GM21717 (cell line): ENCODE measurements around the gene GRM8.
A peak's percentile ranks its signal among the peaks of the same experiment; 100 is the strongest.

Experiments used
- ATAC-seq: cut with Tn5 transposase; IDR thresholded peaks from one replicate; pipeline ENCODE4 v1.9.1; 2021; ENCODE audit warnings: mild to moderate bottlenecking, moderate library complexity; ENCODE audit not compliant: unreplicated experiment

The GRM8 gene

DNA sequence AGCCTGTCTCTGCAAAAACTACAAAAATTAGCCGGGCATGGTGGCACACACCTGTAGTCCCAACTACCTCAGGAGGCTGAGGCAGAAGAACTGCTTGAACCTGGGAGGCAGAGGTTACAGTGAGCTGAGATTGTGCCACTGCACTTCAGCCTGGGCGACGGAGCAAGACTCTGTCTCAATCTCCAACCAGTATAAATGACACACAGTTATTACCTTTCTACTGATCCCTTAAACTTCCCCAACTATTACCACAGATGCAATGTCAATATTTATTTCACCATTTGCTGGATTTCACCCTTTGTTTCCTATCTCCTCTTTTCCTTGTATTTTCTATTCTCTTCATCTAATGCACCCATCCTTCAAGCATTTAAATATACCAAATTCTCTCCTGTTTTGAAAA is 431.8 kb downstream of the GRM8 start:
- ATAC-seq = no peak

DNA sequence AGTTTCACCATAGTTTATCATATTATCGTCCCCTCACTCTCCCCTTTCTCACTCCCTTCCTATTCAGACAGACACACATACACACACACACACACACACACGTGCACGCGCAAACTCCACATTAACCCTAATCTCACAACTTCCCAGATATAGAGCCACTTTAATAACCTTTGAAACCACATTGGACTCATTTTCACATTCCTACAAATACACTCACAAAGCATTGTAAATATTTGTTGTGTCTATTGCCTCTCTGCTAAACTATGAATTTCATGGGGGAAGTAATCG is 433.6 kb downstream of the GRM8 start:
- ATAC-seq = no peak

DNA sequence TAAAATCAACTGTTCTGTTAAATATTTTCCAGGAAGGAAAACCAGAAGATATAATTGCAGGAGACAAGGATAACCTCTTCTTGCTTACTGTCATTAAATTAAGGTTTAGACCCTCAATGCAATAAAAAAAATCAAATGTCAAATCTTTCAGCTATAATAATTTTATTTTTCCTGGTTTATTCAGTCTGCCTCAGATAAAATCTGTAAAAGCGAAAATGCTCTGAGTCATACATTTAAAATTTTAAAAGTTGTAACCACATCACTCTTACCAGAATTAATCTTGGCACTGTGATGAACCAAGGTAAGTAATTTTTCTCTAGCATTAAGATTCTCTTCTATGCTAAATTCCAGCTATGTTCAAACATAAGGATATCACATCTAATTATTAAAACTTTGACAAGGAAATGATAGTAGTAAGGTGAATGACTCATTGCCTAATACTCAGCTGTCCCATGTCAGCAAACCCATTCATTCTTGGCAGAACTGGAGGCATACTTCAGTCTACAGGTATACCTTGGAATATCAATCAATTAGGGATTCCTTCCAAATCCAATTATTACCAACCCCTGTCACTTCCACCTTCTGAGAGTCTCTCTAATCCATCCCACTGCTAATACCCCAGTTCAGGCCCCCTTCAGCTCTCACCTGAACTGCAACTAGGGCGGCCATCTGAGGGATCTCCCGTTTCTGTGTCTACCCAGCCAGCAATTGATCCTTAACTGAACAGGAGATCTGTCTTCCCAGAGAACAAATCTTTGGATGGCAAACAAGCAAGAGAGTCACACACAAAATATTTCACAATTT is 434.1 kb downstream of the GRM8 start:
- no peak for ATAC-seq

DNA sequence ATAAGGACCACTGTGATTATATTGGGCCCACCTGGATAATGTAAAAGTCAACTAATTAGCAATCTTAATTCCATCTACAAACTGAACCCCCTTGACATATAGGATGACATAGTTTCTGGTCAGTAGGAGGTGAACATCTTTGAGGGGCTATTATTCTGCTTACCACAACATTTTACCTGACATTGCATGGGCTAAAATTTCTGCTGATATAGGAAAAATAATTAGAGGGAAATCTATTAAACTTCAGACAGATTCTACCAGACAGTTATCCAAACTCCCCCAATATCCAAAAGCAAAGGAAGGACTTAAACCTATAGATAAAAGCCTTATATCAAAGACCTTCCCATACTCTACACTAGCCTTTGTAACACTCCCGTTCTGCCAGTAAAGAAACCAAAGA is 443.6 kb downstream of the GRM8 start:
- ATAC-seq = no peak

DNA sequence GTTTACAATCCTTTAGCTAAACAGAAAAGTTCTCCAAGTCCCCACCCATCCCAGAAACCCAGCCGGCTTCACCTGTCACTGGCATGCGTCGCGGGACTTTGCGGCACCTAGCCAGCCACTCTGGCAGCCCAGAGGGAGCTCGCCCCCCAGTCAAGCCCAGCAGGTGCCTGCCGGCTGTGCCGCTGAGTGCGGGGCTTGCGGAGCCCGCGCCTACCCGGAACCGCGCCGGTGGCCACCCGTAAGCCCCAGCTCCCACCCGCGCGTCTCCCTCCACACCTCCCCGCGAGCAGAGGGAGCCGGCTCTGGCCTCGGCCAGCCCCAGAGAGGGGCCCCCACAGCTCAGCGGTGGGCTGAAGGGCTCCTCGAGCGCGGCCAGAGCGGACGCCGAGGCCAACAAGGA is 446.1 kb downstream of the GRM8 start:
- no peak for ATAC-seq

DNA sequence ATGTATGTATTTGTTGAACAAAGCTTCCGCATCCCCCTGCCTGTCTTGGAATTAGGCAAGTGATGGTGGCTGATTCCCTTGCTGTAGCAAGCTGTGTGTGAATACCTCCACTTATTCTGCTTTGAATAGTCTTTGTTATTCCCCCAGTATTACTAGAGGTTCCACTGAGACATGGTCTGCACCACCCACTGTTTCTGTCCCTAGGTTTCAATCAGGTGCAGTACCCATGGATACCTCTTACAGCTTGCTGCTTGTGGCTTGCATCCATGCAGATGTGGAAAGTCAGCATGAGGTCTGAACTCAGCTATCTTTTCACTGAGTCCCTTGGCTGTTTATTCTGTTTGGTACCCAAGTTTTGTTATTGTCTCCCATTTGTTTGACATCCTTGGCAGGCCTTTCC is 447.4 kb downstream of the GRM8 start:
- no peak for ATAC-seq

DNA sequence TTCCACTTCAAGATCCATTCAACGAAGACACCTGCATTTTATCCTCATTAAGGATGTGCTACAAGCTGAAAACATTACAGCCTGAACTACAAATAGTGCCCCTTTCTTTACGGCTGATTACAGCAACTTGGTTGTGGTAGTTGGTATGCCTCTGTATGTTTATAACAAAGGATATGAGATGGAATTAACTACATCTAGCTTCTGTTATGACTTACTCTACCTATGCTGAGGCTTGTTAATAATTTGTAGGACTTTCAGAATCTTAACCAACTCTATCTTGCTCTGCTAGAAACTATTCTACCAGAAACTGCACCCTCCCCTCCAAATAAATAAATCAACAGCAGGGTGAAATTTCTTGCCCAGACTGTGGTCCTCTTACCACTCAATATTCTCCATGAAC is 448.1 kb downstream of the GRM8 start:
- no peak for ATAC-seq

DNA sequence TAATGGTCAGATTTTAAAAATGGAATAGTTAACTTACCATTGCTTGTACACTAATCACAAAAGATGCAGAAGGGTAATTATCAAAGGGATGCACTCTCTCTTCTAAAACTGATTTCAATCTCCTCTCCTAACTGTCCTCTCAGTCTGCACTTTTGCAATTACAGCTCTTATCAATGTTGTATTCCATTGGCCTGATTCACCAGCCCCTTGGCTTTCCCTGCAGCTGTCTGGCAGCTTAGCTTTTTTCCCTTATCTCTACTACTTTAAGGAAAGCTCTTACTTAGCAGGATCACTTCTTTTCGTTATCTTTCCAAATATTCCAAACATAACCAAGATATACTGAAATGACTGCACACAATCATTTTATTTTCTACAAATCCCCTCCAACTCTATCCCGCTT is 448.8 kb downstream of the GRM8 start:
- no peak for ATAC-seq

DNA sequence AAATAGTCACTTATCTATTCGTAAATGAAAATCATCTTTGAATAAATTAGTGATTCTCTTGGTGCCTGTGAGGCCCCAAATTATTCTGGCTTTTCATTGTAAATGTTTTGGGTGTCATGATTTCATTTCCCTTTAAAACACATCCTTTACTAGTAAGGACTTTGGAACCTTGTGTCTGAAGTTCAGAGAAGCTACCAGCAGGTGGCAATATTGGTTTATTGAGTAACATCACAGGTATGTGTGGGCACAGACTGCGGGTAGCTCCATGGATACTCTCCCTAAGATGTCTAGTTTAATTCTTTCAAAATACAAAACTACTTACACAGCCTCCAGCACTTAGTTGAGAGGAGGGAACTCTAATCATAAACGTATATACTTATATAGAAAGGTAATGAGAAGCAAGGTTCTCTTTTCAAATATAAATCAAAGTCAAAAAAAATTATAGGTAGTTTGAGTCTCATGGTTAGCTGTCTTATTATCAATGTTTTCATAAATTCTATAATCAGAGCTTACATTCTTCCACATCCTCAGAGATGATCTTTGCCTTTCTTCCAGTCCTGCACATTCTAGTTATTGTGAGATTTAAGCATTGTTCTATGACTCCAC is 449.6 kb downstream of the GRM8 start:
- peak; percentile 98 for ATAC-seq

DNA sequence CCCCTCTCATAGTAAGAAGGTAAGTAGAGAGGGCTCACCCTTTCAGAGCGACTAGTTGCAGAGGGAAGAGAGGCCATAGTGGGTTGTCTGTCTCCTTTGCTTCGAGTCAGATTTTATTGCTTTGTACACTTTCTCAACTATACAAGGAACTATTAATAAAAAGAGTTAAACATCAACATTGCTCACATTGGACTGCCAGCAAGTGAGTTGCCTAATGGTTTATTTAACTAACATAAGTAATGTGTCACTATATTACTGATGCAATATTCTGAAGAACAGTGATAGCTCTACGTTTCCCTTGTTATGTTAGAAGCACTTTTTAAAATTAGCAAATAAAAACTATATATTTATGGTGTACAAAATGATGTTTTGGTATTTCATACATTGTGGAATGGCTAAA is 451.0 kb downstream of the GRM8 start:
- ATAC-seq = no peak

DNA sequence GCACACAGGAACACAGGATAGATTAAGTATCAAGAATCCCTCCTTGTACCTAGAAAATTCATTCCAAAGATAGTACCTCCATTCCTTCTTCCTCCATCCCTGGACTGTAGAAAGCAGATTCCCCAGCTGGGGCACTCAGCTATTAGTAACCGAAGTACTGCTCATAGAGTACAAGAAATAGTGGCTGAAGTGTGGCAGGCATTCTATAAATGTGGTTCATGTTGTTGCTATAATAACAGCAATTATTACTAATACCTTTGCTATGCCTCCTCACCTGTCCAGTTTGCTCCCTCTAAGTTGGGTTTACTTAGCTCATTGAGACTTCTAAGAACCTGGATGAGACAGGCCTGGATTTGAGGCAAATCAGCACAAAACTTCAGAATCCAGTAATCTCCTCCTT is 453.2 kb downstream of the GRM8 start:
- ATAC-seq = no peak

DNA sequence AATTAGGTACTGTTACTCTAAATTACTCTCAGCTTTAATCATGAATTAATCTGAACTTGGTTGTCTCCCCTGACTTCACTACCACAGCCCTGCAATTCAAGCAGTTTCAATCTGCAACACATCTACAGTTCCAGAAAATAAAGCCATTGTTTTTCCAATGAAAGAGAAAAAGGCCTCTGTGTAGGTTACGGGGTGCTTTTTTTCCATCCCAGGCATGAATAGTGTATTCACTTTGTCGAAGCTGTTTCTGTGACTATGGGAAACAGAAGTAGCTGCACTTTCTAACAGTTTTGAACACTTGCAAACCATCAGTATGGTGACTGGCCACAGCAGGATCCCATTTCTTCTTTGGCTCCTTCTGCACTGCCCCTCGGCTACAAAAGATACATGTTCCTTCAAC is 460.2 kb downstream of the GRM8 start:
- ATAC-seq = no peak

DNA sequence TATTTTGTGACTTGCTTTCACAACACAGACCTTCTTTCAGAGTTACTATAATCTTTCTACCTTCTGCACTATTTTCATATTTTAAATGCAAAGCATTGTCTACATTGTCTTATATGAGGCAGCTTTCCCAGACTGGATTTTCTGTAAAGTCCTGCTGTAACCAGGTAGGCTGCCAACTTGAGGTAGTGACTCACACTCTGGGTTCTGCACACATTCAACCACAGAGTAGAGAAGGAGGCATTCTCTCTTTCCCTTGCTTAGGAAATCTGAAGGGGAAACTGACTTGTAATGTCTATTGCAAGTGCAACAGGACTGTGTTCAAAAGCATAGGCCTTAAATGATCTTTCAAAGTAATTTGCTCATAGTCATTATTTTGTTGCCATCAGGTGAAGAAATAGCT is 461.4 kb downstream of the GRM8 start:
- no peak for ATAC-seq

DNA sequence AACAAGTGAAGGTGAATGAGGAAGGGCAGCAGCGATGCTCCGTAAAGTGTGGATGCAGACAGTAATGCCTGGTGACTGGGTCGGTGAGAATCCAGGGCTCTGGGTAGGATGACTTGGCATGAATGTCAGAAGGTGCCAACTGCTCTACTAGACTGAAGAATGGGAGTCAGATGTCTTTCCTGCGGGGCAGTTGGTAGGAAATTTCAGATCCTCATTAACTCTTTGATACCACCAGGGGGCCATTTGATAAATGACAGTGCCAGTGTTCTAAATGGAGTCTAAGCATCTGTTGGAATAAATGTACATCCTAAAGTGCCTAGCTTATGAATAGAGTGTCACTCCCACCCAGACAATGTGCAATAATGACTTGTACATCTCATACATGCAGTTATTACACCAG is 462.0 kb downstream of the GRM8 start:
- no peak for ATAC-seq

DNA sequence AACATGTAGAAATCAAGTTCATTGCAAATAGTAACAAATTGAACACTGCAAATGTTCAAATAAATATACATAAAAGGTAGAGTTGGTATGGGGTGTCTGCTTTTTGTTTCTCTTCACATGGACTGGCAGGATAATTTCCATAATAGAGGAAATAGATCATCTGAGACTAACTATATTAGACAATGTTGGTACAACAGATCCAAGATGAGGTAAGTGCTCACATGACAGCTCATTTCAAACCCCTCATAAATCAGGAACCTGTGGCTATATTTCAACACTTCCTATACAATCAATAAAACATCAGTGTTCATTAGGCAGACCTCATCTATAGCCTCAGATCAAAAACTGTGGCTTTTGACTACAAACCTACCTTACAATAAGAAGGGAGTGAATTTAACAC is 469.1 kb downstream of the GRM8 start:
- no peak for ATAC-seq

DNA sequence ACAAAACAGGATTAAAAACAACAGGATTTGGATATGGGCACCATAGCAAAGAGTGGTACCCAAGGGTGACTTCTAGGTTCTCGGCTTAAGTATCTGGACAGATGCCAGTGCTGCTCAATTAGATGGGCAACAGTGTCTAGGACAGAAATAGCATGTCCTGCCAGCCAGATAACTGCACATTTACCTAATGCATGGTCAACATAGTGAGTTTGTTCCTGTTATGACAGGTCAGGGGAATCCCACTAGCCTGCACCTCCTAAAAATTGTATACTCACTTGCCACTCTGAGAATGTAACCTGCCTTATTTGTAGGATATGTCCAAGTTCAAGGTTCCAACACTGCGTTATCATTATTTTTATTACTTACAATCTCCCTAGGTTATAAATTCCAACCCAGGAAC is 471.7 kb downstream of the GRM8 start:
- ATAC-seq = peak; percentile 89

DNA sequence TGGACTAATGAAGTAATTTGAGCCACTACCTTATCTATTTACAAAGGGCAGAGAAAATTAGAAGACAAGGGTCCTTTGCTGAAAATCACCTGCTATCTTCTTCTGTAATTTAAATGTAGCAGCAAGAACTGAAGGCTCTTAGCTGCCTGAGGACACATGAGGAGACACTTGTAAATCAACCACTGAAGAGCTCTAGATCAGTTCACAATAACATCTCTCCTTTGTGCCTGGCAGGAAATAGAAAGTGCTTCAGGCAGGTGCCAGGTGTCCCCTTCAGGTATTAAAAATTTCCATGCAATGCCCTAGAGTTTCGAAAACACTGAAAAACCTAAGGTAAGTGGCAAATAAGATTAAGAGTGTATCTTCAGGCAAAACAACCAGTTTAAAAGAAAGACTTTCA is 474.6 kb downstream of the GRM8 start:
- no peak for ATAC-seq

DNA sequence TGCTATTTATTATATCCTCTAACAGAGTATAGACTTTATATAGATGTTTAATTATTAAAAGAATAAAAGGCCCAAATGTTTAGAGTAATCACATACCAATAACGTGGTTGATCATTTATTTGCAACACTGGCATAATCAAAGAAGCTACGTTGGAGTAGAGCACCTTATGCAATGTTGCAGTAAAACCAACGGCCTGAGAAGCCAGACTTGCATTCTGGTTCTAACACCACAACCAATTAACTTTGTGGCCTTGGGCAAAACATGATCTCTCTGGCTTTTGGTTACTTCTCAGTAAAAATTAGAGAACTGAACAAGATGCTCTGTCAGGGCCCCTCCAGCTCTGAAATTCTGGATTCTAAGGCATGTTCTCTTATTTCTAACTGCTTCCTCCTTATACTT is 476.2 kb downstream of the GRM8 start:
- no peak for ATAC-seq

DNA sequence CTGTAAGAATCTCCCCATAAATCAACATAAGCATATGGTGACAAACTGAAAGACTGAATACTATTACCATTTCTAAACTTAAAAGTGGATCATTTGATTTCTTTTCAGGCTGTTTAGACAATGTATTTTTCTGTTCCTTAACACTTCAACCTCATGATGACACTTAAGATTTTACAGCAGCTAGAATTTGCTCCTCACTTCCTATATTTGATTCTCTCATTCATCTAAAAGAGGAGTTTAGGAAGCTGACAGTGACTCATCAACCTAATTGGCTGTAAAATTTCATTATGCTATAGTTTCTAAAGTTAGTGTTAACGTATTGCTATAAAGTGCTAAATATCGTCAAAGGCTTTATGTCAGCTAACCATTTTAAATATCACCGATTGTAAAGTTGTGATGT is 478.7 kb downstream of the GRM8 start:
- no peak for ATAC-seq

DNA sequence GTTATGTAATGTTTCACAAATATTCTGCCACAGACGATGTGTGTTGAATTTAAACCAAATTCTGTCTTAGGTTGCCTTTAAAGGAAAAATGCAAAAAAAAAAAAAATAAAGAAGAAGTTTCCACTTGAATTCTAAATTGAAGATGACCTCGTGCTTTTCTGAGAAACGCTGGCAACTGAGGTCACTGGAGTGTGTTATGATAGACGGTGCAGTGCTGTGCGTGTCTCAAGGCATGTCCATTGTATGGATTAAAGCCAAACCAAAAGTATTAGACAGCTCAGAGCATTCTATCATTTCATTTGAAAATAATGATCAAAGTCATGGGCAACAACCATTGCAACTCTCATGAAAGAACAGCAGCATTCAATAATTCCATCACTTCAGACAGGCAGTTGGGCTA is 483.9 kb downstream of the GRM8 start:
- ATAC-seq = no peak

DNA sequence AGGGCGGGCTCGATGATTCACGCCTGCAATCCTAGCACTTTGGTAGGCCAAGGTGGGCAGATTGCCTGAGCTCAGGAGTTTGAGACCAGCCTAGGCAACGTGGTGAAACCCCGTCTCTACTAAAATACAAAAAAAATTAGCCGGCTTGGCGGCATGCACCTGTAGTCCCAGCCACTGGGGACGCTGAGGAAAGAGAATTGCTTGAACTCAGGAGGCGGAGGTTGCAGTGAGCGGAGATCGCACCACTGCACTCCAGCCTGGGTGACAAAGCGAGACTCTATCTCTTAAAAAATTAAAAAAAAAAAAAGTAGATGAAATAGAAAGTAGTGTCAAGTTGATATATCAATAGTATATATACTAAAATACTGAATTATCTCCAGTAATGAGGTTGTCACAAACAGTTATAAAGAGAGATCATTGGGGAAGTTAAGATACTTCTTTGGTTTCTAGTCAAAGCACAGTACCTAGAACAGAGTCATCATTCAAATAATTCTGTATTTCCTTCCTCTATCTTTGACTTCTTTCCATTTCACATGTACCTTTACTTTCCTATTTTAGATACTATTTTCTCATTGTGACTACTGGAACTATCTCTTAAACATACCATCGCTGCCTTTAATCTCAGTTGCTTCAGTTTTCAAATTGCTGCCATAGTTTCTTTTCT is 491.7 kb downstream of the GRM8 start:
- ATAC-seq = no peak

DNA sequence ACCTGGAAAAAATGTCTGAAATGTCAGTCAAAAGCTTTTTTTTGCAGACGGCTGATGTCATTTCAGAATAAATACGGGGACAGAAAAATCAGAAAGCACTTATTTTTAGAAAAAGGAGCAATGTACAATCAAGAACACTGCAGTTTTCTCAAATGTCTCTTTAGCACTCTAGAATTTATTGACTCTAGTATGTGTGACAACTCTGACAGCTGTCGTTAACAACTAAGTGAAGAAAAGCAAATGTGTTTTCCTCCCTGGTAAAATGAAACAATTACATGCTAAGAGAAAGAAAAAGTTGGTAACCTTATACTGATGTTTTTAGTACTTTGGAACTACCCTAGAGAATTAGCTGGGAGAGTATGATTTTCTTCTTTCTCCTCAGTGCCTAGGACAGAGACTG is 497.4 kb downstream of the GRM8 start:
- ATAC-seq = no peak
